Measurements from ENCODE around the gene PDGFA. TPM values are rescaled to one million over a fixed set of nuclear protein-coding genes. Genes with fewer than 3 reads are reported as not detected.

PDGFA gene
- total RNA-seq, 4 donors from 2014 or later = 20.9 to 35.1 (median 33.6) TPM

- Histone ChIP-seq H3K36me3 (no peaks in the 10 kb centered on the region), H3K27ac (no peak overlapping the region), H3K4me1 (no peaks in the 10 kb centered on the region), H3K4me3 (no peak overlapping the region), H3K27me3 (no peaks in the 10 kb centered on the region), H3K9me3 (no peaks in the 10 kb centered on the region)
- DNase-seq = no peak
- intact Hi-C loops (cut with DNase I; ENCODE audit: low total_unique reads) = no loop called here
- TF ChIP-seq, protein P1, sequence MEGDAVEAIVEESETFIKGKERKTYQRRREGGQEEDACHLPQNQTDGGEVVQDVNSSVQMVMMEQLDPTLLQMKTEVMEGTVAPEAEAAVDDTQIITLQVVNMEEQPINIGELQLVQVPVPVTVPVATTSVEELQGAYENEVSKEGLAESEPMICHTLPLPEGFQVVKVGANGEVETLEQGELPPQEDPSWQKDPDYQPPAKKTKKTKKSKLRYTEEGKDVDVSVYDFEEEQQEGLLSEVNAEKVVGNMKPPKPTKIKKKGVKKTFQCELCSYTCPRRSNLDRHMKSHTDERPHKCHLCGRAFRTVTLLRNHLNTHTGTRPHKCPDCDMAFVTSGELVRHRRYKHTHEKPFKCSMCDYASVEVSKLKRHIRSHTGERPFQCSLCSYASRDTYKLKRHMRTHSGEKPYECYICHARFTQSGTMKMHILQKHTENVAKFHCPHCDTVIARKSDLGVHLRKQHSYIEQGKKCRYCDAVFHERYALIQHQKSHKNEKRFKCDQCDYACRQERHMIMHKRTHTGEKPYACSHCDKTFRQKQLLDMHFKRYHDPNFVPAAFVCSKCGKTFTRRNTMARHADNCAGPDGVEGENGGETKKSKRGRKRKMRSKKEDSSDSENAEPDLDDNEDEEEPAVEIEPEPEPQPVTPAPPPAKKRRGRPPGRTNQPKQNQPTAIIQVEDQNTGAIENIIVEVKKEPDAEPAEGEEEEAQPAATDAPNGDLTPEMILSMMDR (IDR thresholded peaks at IDR 0.05) = no peak
- no peak for TF ChIP-seq POLR2A (IDR thresholded peaks at IDR 0.05)
Measured at GRCh38 chr7:561631-562373, 42.2 kb upstream of the PDGFA start.

- Histone ChIP-seq H3K27me3 (no peaks in the 10 kb centered on the region), H3K36me3 (no peaks in the 10 kb centered on the region), H3K9me3 (no peaks in the 10 kb centered on the region), H3K4me1 (no peaks in the 10 kb centered on the region), H3K4me3 (no peak overlapping the region), H3K27ac (no peak overlapping the region)
- DNase-seq = no peak
- intact Hi-C loops (cut with DNase I; ENCODE audit: low total_unique reads) = no loop called here
- TF ChIP-seq, protein P1 (IDR thresholded peaks at IDR 0.05) = no peak
- no peak for TF ChIP-seq POLR2A (IDR thresholded peaks at IDR 0.05)
Measured at GRCh38 chr7:560966-561630, 41.5 kb upstream of the PDGFA start.

DNA sequence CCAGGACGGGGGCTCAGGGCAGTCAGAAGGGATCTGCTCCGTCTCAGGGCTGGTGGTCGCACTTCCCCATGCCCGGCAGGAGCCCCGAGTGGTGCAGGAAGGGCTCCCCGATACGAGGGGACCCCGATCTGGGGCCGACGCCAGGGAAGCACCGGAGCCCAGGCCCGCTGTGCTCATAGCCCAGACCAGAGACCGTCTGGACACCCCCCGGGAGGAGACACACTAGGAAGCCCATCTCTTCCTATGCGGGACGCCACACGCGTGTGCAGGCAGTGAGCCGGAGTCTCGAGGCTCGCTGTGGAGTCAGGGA lies 39.7 kb upstream of the PDGFA start:
- H3K27ac ChIP-seq = no peak overlapping the region
- H3K36me3 ChIP-seq = no peaks in the 10 kb centered on the region
- no peak overlapping the region for H3K4me3 ChIP-seq
- intact Hi-C loops (cut with DNase I; ENCODE audit: low total_unique reads) = no loop called here
- H3K27me3 ChIP-seq = no peaks in the 10 kb centered on the region
- no peak for TF ChIP-seq POLR2A (IDR thresholded peaks at IDR 0.05)
- TF ChIP-seq, protein P1 (IDR thresholded peaks at IDR 0.05) = no peak
- H3K4me1 ChIP-seq = no peaks in the 10 kb centered on the region
- no peak for DNase-seq
- H3K9me3 ChIP-seq = no peaks in the 10 kb centered on the region

DNA sequence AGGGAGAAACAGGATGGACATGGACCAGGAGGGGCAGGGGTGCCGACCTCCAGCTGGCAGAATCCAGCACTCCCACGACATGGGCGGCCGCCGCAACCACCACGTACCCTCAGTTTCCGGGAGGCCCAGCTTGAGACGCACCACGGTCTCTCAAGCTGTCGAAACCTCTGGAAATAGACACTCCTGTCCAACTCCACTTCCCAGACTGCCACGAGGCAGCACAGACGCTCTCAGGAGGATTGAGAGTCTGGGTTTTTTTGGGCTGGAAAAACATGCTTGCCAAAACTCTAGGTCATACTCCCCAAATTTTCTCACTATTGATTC lies 37.9 kb upstream of the PDGFA start:
- TF ChIP-seq, protein P1 (IDR thresholded peaks at IDR 0.05) = no peak
- no peak for TF ChIP-seq POLR2A (IDR thresholded peaks at IDR 0.05)
- no peak overlapping the region for H3K27ac ChIP-seq

DNA sequence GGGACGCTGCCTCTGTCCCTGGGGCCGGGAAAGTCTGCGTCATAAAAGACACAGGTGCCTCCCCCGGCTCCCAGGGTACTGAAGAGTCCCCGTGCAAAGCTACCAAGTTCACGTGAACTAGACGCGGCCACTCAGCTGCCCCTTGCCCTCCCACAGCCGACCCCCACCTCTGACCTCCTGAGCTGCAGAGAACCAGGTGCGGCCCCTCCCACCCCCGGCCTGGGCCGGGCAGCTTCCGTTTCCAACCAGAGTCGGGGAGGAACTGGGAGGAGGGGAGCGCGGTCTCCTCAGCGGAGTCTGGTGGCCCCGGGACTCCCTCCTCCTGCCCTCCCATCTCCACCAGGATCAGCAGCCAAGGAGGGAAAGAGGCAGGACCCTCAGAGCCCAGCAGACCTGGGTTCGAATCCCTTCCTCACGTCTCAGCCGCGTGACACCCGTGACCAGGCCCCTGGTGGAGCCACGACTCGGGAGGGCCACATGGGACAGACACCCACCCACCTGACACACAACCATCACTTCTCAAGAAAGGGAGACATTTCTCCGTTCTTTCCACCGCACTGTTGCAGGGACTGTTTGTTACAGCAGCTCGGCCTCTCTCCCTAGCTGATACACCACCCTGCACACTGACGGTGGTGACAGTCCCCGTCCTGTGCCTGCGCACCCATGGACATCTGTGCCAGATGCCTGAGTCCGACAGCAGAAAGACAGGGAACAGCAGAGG lies 37.4 kb upstream of the PDGFA start:
- H3K4me1 ChIP-seq = no peaks in the 10 kb centered on the region
- intact Hi-C loops (cut with DNase I; ENCODE audit: low total_unique reads) = no loop called here
- no peak overlapping the region for H3K27ac ChIP-seq
- H3K36me3 ChIP-seq = no peaks in the 10 kb centered on the region
- no peaks in the 10 kb centered on the region for H3K27me3 ChIP-seq
- DNase-seq = no peak
- H3K4me3 ChIP-seq = no peak overlapping the region
- H3K9me3 ChIP-seq = no peaks in the 10 kb centered on the region
- TF ChIP-seq POLR2A (IDR thresholded peaks at IDR 0.05) = no peak

More for the DNA sequence above, 37.9 kb upstream of the PDGFA start:
- Histone ChIP-seq H3K9me3 (no peaks in the 10 kb centered on the region), H3K4me1 (no peaks in the 10 kb centered on the region), H3K4me3 (no peak overlapping the region), H3K36me3 (no peaks in the 10 kb centered on the region), H3K27me3 (no peaks in the 10 kb centered on the region)
- intact Hi-C loops (cut with DNase I; ENCODE audit: low total_unique reads) = no loop called here
- no peak for DNase-seq
